Neuron (in vitro differentiated cells): ENCODE data around the gene BOLA3.
"Not testable (repeated sequence)": the region's sequence is repeated elsewhere in the genome, so short reads cannot be mapped to it uniquely, and the experiment has no call there.

Experiments
- H2AFZ ChIP-seq: one replicate; pipeline ENCODE4 v1.6.1; 2013; ENCODE audit warnings: low read depth, mild to moderate bottlenecking, inconsistent platforms, low read length, moderate library complexity
- H3K27me3 ChIP-seq: one replicate; pipeline ENCODE4 v1.6.1; 2013; ENCODE audit warnings: low read length; ENCODE audit not compliant: insufficient read depth
- H3K36me3 ChIP-seq: one replicate; pipeline ENCODE4 v1.6.1; 2013; ENCODE audit warnings: low read length; ENCODE audit not compliant: insufficient read depth
- H3K4me1 ChIP-seq: one replicate; pipeline ENCODE4 v1.6.1; 2013; ENCODE audit warnings: low read length; ENCODE audit not compliant: insufficient read depth
- H3K4me3 ChIP-seq: 2 replicates; pipeline ENCODE4 v1.5.1; 2013; ENCODE audit warnings: mild to moderate bottlenecking, low read length, moderate library complexity
- H3K9me3 ChIP-seq: one replicate; pipeline ENCODE4 v1.6.1; 2013; ENCODE audit warnings: low read length

Gene BOLA3

GRCh38 chr2:74093840-74094239 lies 53.9 kb downstream of the BOLA3 start:
- no peaks in the 10 kb centered on the region for H3K4me1 ChIP-seq
- H3K36me3 ChIP-seq, result peaks cover 70% of the 10 kb centered on the region
- H2AFZ ChIP-seq, result no peak overlapping the region
- no peaks in the 10 kb centered on the region for H3K9me3 ChIP-seq
- H3K27me3 ChIP-seq, result no peaks in the 10 kb centered on the region
- no peak overlapping the region for H3K4me3 ChIP-seq

GRCh38 chr2:74093426-74093825 lies 54.3 kb downstream of the BOLA3 start:
- H3K36me3 ChIP-seq, result peaks cover 70% of the 10 kb centered on the region
- H3K4me3 ChIP-seq, result no peak overlapping the region
- no peaks in the 10 kb centered on the region for H3K27me3 ChIP-seq
- H3K9me3 ChIP-seq, result no peaks in the 10 kb centered on the region
- H3K4me1 ChIP-seq, result no peaks in the 10 kb centered on the region
- H2AFZ ChIP-seq, result no peak overlapping the region

GRCh38 chr2:74092275-74092674 lies 55.4 kb downstream of the BOLA3 start:
- peaks cover 76% of the 10 kb centered on the region for H3K36me3 ChIP-seq
- no peaks in the 10 kb centered on the region for H3K27me3 ChIP-seq
- no peaks in the 10 kb centered on the region for H3K4me1 ChIP-seq
- H2AFZ ChIP-seq, result no peak overlapping the region
- no peak overlapping the region for H3K4me3 ChIP-seq
- H3K9me3 ChIP-seq, result no peaks in the 10 kb centered on the region

- no peak overlapping the region for H3K4me3 ChIP-seq
- H3K36me3 ChIP-seq, result peaks cover 79% of the 10 kb centered on the region
- H2AFZ ChIP-seq, result no peak overlapping the region
- H3K4me1 ChIP-seq, result no peaks in the 10 kb centered on the region
- no peaks in the 10 kb centered on the region for H3K27me3 ChIP-seq
- no peaks in the 10 kb centered on the region for H3K9me3 ChIP-seq
Measured at GRCh38 chr2:74091391-74091790, 56.3 kb downstream of the BOLA3 start.

GRCh38 chr2:74089816-74090745 lies 57.6 kb downstream of the BOLA3 start:
- H3K9me3 ChIP-seq, result no peaks in the 10 kb centered on the region

GRCh38 chr2:74088676-74089075 lies 59.0 kb downstream of the BOLA3 start:
- H3K9me3 ChIP-seq, H2AFZ ChIP-seq, H3K4me1 ChIP-seq, H3K27me3 ChIP-seq, H3K4me3 ChIP-seq: not testable (repeated sequence)
- H3K36me3 ChIP-seq, result peaks cover 80% of the 10 kb centered on the region

More at GRCh38 chr2:74089816-74090745, 57.6 kb downstream of the BOLA3 start:
- Histone ChIP-seq H3K4me1 (no peaks in the 10 kb centered on the region), H3K36me3 (peaks cover 86% of the 10 kb centered on the region), H3K27me3 (no peaks in the 10 kb centered on the region), H3K4me3 (no peak overlapping the region), H2AFZ (no peak overlapping the region)

GRCh38 chr2:74087696-74088095 lies 60.0 kb downstream of the BOLA3 start:
- no peaks in the 10 kb centered on the region for H3K4me1 ChIP-seq
- H3K36me3 ChIP-seq, result peaks cover 80% of the 10 kb centered on the region
- H3K9me3 ChIP-seq, result no peaks in the 10 kb centered on the region
- H2AFZ ChIP-seq, result no peak overlapping the region
- no peak overlapping the region for H3K4me3 ChIP-seq
- H3K27me3 ChIP-seq, result no peaks in the 10 kb centered on the region

GRCh38 chr2:74086021-74086420 lies 61.7 kb downstream of the BOLA3 start:
- H3K4me3 ChIP-seq, result no peak overlapping the region
- H3K27me3 ChIP-seq, result no peaks in the 10 kb centered on the region
- no peaks in the 10 kb centered on the region for H3K9me3 ChIP-seq
- H3K4me1 ChIP-seq, result no peaks in the 10 kb centered on the region
- peaks cover 82% of the 10 kb centered on the region for H3K36me3 ChIP-seq
- no peak overlapping the region for H2AFZ ChIP-seq
